Body of pancreas (tissue), 4 donors: ENCODE data around the gene IFT25. TPM values are rescaled to one million over a fixed set of nuclear protein-coding genes. Genes with fewer than 3 reads are reported as not detected.

Experiments
- ATAC-seq: fragments of 150-250 bp; one replicate; pipeline ENCODE4 v1.9.1; 2016
- DNase-seq, 4 donors: peaks; one replicate each; pipeline ENCODE4 v3.0.0-alpha.2; 2019
- H3K27ac ChIP-seq, 4 donors: fragments of 200-600 bp; sonication (generic); 1 replicate in 3 of 4; 2 replicates in 1 of 4; pipeline versions ENCODE4 v1.5.1 to v1.6.1; 2016 to 2019; ENCODE audit warnings: mild to moderate bottlenecking in 1 of 4, mixed read lengths in 1 of 4, moderate library complexity in 1 of 4
- H3K27me3 ChIP-seq, 2 donors: fragments of 200-600 bp; sonication (generic); one replicate each; pipeline ENCODE4 v1.6.0; 2016; ENCODE audit warnings: mild to moderate bottlenecking in 1 of 2
- H3K36me3 ChIP-seq, 2 donors: fragments of 200-600 bp; sonication (generic); replicated peaks in 1 of 2; 2 replicates each; pipeline ENCODE4 v1.5.1; 2016; ENCODE audit warnings: low read depth in 2 of 2; ENCODE audit not compliant: insufficient read depth in 1 of 2
- H3K4me1 ChIP-seq: fragments of 200-600 bp; sonication (generic); one replicate; pipeline ENCODE4 v1.6.0; 2016
- H3K4me3 ChIP-seq, 2 donors: fragments of 200-600 bp; sonication (generic); 1 replicate in 1 of 2; 2 replicates in 1 of 2; pipeline ENCODE4 v1.5.1; 2016 to 2019
- H3K9me3 ChIP-seq, 3 donors: fragments of 200-600 bp; sonication (generic); 1 replicate in 2 of 3; 2 replicates in 1 of 3; pipeline ENCODE4 v1.5.1; 2016
- POLR2A ChIP-seq, 3 donors: fragments of 450-650 bp; IDR thresholded peaks; one replicate each; pipeline ENCODE4 v1.6.1; 2016; ENCODE audit warnings: antibody characterized with exemption in 3 of 3, mild to moderate bottlenecking in 2 of 3
- WGBS, 2 donors: methylation state at CpG; one replicate each; pipeline ENCODE4 v1.1.5; 2017; 5-methylcytosine and 5-hydroxymethylcytosine counted together
- intact Hi-C: fragments of 100-400 bp; cut with DNase I; formaldehyde crosslinking; loops from one replicate; pipeline ENCODE4 v1.15.1; 2023
- total RNA-seq, 2 donors: library from RNA; depleted of rRNA; stranded (reverse); fragments of >200 nt; gene quantifications; one replicate each; pipeline ENCODE4 v1.1.0, GENCODE V29; 2016
- TF ChIP-seq, protein P1 (sequence below), 7 experiments: fragments of 450-650 bp in 4 of 7; fragments of 200-600 bp in 3 of 7; sonication (generic) in 3 of 7; IDR thresholded peaks; one replicate each; pipeline ENCODE4 v1.5.1; 2016 to 2019; ENCODE audit warnings: antibody characterized with exemption in 7 of 7

IFT25 gene
- total RNA-seq, 2 donors from 2014 or later: 6.6 to 17.6 TPM

DNA sequence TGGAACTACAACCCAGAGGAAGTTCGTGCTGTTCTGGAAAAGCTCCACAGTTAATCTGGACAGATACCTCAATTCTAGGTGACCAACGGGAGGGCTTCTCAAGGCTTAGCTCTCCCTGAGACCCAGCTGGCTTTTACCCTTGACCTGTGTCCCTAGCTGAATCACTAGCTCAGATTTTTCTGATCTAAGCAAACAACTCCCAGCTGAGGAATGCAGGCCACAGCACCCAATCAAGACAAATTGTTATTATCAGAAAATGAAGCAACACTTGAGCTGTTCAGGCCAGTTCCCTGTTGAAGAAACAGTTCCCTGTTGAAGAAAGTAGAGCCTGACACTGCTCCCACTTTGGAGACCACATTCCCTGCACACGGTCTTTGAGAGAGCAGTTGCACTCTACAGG lies 35.6 kb downstream of the IFT25 start:
- 56 to 72% methylated on average over 3 of the region's 3 CpGs for WGBS, 2 donors
- H3K27ac ChIP-seq: peak overlapping the region in 1 of 4 donors; percentile 38
- H3K4me3 ChIP-seq: no peak overlapping the region
- no peaks in the 10 kb centered on the region for H3K27me3 ChIP-seq
- H3K36me3 ChIP-seq: no peaks in the 10 kb centered on the region
- H3K9me3 ChIP-seq: no peaks in the 10 kb centered on the region
- H3K4me1 ChIP-seq: peaks cover 8% of the 10 kb centered on the region
- no peak for TF ChIP-seq POLR2A (IDR thresholded peaks at IDR 0.05)
- TF ChIP-seq, protein P1, sequence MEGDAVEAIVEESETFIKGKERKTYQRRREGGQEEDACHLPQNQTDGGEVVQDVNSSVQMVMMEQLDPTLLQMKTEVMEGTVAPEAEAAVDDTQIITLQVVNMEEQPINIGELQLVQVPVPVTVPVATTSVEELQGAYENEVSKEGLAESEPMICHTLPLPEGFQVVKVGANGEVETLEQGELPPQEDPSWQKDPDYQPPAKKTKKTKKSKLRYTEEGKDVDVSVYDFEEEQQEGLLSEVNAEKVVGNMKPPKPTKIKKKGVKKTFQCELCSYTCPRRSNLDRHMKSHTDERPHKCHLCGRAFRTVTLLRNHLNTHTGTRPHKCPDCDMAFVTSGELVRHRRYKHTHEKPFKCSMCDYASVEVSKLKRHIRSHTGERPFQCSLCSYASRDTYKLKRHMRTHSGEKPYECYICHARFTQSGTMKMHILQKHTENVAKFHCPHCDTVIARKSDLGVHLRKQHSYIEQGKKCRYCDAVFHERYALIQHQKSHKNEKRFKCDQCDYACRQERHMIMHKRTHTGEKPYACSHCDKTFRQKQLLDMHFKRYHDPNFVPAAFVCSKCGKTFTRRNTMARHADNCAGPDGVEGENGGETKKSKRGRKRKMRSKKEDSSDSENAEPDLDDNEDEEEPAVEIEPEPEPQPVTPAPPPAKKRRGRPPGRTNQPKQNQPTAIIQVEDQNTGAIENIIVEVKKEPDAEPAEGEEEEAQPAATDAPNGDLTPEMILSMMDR (IDR thresholded peaks at IDR 0.05): no peak
- DNase-seq (no peak), ATAC-seq (peak; percentile 45)
- intact Hi-C loops: no loop called here

DNA sequence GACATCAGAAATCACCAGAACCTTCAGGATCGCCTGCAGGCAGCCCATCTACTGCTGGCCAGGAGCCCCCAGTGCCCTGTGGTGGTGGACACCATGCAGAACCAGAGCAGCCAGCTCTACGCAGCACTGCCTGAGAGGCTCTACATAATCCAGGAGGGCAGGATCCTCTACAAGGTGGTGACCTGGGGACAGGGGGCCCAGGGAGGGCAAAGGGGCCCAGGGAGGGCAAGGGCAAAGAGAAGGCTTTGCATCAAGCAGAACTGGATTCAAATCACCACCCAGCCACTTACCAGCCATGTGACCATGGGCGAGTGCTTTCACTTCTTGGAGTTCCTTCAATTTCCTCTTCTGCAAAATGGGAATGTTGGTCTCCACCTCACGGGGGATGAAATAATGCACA lies 39.4 kb downstream of the IFT25 start:
- H3K4me1 ChIP-seq: peaks cover 8% of the 10 kb centered on the region
- ATAC-seq (no peak), DNase-seq (no peak)
- intact Hi-C loops: no loop called here
- H3K27ac ChIP-seq: no peak overlapping the region
- no peak for TF ChIP-seq POLR2A (IDR thresholded peaks at IDR 0.05)
- TF ChIP-seq, protein P1 (IDR thresholded peaks at IDR 0.05): no peak
- no peak overlapping the region for H3K4me3 ChIP-seq
- 93% methylated on average over 4 of the region's 4 CpGs for WGBS, 2 donors
- no peaks in the 10 kb centered on the region for H3K27me3 ChIP-seq
- no peaks in the 10 kb centered on the region for H3K9me3 ChIP-seq
- H3K36me3 ChIP-seq: no peaks in the 10 kb centered on the region

DNA sequence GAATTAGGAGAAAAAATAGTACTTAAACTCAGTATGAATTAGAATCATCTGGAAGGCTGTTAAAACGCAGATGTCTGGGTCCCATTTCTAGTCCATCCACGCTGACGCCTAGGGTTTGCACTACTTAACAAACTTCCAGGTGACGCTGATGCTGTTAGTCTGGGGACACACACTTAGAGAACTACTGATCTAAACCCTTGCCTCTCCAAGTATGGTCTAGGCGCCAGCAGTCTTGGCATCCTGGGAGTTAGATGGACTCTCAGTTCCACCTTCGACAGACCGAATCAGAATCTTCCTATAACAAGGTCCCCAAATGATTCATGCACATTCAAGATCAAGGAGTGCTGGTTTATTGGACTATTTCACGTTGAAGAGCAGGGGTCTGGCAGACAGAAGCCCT lies 40.0 kb downstream of the IFT25 start:
- Histone ChIP-seq H3K27me3 (no peaks in the 10 kb centered on the region), H3K4me3 (no peak overlapping the region), H3K27ac (no peak overlapping the region), H3K36me3 (no peaks in the 10 kb centered on the region), H3K9me3 (no peaks in the 10 kb centered on the region), H3K4me1 (peaks cover 8% of the 10 kb centered on the region)
- 86 to 89% methylated on average over 7 to 8 of the region's 8 CpGs for WGBS, 2 donors
- no peak for DNase-seq
- intact Hi-C loops: no loop called here
- ATAC-seq: no peak
- TF ChIP-seq, protein P1 (IDR thresholded peaks at IDR 0.05): no peak

DNA sequence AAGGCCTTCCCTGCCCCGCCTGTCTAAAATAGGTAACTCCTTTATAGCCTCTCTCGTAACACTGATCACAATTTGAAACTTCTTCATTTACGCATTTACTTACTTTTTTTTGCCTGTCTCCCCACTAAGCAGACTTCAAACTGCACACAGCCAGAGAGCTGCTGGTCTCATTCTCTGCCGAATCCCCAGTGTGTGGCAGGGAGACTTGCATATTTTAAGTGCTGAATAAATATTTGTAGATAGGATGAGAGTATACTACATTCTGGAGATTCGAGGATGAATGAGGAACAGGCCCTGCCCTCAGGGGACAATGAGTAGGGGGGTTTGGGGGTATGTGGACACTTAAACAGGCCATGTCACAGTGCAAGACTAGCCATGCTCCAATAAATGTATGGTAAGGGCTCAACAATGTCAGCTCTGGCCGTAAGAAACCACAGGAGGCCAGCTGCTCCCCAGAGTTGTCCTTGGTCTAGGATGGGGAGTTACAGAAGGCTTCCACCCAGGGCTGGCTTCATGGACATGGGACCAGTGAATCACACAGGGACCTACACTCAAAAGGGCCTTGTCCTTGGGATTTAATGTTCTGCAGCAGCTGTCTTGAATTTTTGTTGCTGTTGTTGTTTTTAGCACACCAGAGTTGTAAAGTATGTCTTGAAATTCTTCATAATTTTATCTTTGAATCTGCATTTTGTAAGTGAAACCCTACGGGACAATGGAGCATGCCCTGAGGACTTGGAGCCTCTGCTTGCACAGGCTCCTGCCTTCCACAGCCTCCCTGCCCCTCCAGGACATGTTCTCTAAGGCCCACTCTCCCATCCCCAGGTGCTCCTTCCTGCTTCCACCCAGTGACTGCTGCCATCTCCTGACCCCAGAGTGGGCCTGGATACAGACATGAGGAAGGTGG lies 43.0 kb downstream of the IFT25 start:
- Histone ChIP-seq H3K4me3 (no peak overlapping the region), H3K27ac (no peak overlapping the region), H3K4me1 (peaks cover 13% of the 10 kb centered on the region), H3K9me3 (no peaks in the 10 kb centered on the region), H3K36me3 (no peaks in the 10 kb centered on the region), H3K27me3 (no peaks in the 10 kb centered on the region)
- intact Hi-C loops: no loop called here
- DNase-seq: no peak
- no peak for ATAC-seq
- 76 to 84% methylated on average over 7 of the region's 7 CpGs for WGBS, 2 donors
- TF ChIP-seq POLR2A (IDR thresholded peaks at IDR 0.05): no peak
- TF ChIP-seq, protein P1 (IDR thresholded peaks at IDR 0.05): no peak

DNA sequence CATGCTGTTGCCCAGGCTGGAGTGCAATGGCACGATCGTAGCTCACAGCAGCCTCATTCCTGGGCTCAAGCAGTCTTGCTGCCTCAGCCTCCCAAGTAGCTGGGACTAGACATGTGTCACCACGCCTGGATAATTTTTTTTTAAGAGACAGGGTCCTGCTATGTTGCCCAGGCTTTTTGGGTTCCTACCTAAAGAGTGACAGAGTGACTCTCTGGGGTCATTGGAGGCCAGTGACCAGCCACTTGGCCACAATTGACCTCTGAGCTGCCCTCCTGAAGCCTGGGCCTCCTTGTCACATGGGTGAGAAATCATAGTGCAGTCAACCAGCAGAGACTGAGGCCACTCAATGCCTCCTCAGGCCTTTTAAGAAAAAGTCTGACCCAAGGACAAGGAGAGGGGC lies 45.8 kb downstream of the IFT25 start:
- Histone ChIP-seq H3K4me3 (no peak overlapping the region), H3K4me1 (peaks cover 13% of the 10 kb centered on the region), H3K27me3 (no peaks in the 10 kb centered on the region), H3K27ac (no peak overlapping the region), H3K36me3 (no peaks in the 10 kb centered on the region), H3K9me3 (no peaks in the 10 kb centered on the region)
- DNase-seq (no peak), ATAC-seq (no peak)
- TF ChIP-seq, protein P1 (IDR thresholded peaks at IDR 0.05): no peak
- TF ChIP-seq POLR2A (IDR thresholded peaks at IDR 0.05): no peak
- 87 to 100% methylated on average over 3 of the region's 3 CpGs for WGBS, 2 donors
- intact Hi-C loops: no loop called here
